22Rv1 (cell line): ENCODE data around the gene AIG1.

Source experiments
- CTCF ChIP-seq: fragments of 450-650 bp; IDR thresholded peaks from 2 replicates; pipeline ENCODE4 v1.5.1; 2017; ENCODE audit warnings: mild to moderate bottlenecking
- ZFX ChIP-seq: fragments of 450-650 bp; IDR thresholded peaks from 2 replicates; pipeline ENCODE4 v1.6.1; 2017; ENCODE audit warnings: antibody characterized with exemption, borderline replicate concordance

GRCh38 chr6:143221698-143222097 lies 161.0 kb downstream of the AIG1 start:
- TF ChIP-seq ZFX: no peak
- no peak for TF ChIP-seq CTCF
